ENCODE data around the gene CCKAR.

The CCKAR gene

GRCh38 chr4:26490111-26490959 is at the start of gene CCKAR:
Gene CCKAR (minus strand): TSS chr4:26490484. CDS start chr4:26490267, 217 bp downstream.
- no peak for DNase-seq (ENCODE audit: low spot score)
- in situ Hi-C loops (cut with MboI; ENCODE audit: low sequenced_read_pairs, unreplicated experiment), result no loop called here
- no peak for TF ChIP-seq CTCF (IDR thresholded peaks at IDR 0.05; ENCODE audit: borderline replicate concordance, control extremely low read depth, extremely low read depth, insufficient read depth, missing control alignments)

- no peak for TF ChIP-seq CTCF (IDR thresholded peaks at IDR 0.05; ENCODE audit: borderline replicate concordance, control extremely low read depth, extremely low read depth, insufficient read depth, missing control alignments)
- in situ Hi-C loops (cut with MboI; ENCODE audit: low sequenced_read_pairs, unreplicated experiment), result no loop called here
Observed at GRCh38 chr4:26533685-26534084, 43.4 kb upstream of the CCKAR start.

GRCh38 chr4:26531491-26532116 is 41.3 kb upstream of the CCKAR start:
- DNase-seq (ENCODE audit: low spot score), result no peak
- in situ Hi-C loops (cut with MboI; ENCODE audit: low sequenced_read_pairs, unreplicated experiment), result no loop called here
- no peak for TF ChIP-seq CTCF (IDR thresholded peaks at IDR 0.05; ENCODE audit: borderline replicate concordance, control extremely low read depth, extremely low read depth, insufficient read depth, missing control alignments)

More at GRCh38 chr4:26533685-26534084, 43.4 kb upstream of the CCKAR start:
- no peak for DNase-seq (ENCODE audit: low spot score)

GRCh38 chr4:26530099-26530498 is 39.8 kb upstream of the CCKAR start:
- no peak for TF ChIP-seq CTCF (IDR thresholded peaks at IDR 0.05; ENCODE audit: borderline replicate concordance, control extremely low read depth, extremely low read depth, insufficient read depth, missing control alignments)

GRCh38 chr4:26529479-26529878 is 39.2 kb upstream of the CCKAR start:
- TF ChIP-seq CTCF (IDR thresholded peaks at IDR 0.05; ENCODE audit: borderline replicate concordance, control extremely low read depth, extremely low read depth, insufficient read depth, missing control alignments), result no peak
- in situ Hi-C loops (cut with MboI; ENCODE audit: low sequenced_read_pairs, unreplicated experiment), result no loop called here
- DNase-seq (ENCODE audit: low spot score), result no peak

More at GRCh38 chr4:26530099-26530498, 39.8 kb upstream of the CCKAR start:
- no peak for DNase-seq (ENCODE audit: low spot score)
- in situ Hi-C loops (cut with MboI; ENCODE audit: low sequenced_read_pairs, unreplicated experiment), result no loop called here

GRCh38 chr4:26525771-26526150 is 35.5 kb upstream of the CCKAR start:
- TF ChIP-seq CTCF (IDR thresholded peaks at IDR 0.05; ENCODE audit: borderline replicate concordance, control extremely low read depth, extremely low read depth, insufficient read depth, missing control alignments), result no peak
- in situ Hi-C loops (cut with MboI; ENCODE audit: low sequenced_read_pairs, unreplicated experiment), result no loop called here
- DNase-seq (ENCODE audit: low spot score), result no peak
